Daoy (cell line): ENCODE data around the gene FMNL2. TPM values are rescaled to one million over a fixed set of nuclear protein-coding genes. Genes with fewer than 3 reads are reported as not detected.

Experiments
- DNase-seq: peaks from one replicate; pipeline ENCODE4 v3.0.0-alpha.2; 2015; ENCODE audit warnings: low read depth
- total RNA-seq: library from RNA; depleted of rRNA; stranded (reverse); fragments of >200 nt; shearing (Covaris generic); gene quantifications from 2 replicates; pipeline ENCODE4 v1.2.3, GENCODE V29; 2014; rRNA removed

The FMNL2 gene
- total RNA-seq, 1 experiment from 2014 or later: 29.0 TPM

DNA sequence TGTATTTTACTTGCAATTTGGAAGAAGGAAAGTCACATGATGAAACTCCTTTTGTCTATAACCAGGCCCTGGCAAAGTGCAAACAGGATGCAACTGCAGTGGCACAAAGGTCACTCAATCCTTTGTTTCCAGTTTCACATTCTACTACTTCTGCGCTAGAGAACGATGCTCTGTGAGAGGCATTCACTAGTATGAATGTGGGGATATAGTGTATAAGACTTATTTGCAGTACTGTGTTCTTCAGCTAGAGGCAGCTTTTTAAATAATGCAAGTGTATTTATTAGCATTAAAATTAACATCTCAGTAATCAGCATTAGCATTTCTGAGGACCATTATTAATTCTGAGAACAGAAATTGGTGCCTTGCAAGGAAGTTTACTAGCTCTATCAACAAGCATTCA, 313.4 kb downstream of the FMNL2 start:
- DNase-seq: no peak

DNA sequence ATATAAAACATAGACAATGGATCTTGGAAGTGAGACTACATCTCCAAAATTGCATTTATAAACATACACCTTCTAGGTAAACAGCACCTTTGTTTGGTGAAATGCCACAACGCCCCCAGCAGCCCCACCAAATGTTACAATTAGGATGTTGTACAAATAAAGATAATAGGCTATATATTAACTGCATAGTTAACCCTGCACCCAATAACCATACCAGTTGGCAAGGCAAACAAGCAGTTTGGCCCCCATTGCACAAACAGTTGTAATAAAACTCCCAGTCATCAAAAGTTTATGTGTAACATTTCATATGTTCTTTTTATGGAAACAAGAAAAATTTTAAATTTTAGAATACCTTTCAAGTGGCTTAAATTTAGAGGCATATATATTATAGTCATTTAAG, 315.0 kb downstream of the FMNL2 start:
- no peak for DNase-seq

DNA sequence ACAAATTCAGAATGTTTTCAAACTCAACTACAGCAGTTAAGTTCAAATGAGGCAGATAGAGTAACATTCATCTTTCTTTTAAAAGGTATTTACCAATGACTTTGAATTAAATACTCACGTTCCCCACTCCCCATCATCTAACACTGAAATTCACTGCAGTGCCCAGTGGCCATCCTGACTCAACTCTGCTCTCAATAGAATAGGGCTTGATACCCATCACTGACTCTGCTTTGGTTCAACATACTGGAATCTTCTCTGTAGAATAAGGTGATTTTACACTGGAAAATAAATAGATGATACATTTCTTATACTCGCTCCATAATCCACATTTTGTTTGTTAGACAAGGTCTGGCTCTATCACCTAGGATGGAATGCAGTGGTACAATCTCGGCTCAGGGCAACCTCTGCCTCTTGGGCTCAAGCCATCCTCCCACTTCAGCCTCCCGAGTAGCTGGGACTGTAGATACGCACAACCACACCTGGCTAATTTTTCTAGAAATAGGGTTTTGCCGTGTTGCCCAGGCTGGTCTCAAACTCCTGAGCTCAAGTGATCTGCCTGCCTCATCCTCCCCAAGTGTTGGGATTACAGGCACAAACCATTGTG, 315.9 kb downstream of the FMNL2 start:
- no peak for DNase-seq

DNA sequence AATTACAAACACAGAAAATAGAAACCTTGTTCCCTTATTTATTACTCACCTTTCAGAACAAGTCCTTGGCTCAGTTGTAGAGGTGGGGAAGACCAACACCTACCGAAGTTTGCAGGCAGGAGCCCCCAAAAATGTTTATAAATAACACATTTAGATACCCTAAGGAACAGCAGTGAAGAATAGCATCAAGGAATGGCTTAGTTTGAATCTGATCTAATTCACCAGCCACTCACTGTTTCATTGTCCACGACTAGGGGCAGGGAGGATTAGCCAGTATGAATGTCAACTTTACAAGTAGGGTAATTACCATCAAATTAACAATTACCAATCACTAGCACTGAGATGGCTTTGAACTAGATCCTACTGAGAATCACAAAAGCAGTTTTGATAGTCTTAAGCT, 316.9 kb downstream of the FMNL2 start:
- no peak for DNase-seq

DNA sequence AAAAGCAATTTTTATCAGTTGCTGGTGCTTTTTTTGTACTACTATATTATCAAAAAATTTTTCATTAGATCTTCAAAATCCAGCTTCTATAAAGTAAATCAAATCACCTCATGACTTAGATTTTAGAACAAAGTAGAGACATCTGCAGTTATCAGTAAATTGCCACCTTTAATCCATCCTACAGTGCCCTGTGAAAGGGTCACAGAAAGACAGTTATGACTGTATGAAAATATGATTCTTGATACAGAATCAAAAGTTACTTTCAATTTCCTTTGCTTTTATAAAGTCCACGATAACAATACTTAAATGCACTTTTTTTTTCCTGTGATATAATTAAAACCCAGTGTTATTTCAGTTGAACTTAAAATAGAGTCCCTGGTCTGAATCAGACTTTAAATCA, 320.9 kb downstream of the FMNL2 start:
- DNase-seq: no peak

DNA sequence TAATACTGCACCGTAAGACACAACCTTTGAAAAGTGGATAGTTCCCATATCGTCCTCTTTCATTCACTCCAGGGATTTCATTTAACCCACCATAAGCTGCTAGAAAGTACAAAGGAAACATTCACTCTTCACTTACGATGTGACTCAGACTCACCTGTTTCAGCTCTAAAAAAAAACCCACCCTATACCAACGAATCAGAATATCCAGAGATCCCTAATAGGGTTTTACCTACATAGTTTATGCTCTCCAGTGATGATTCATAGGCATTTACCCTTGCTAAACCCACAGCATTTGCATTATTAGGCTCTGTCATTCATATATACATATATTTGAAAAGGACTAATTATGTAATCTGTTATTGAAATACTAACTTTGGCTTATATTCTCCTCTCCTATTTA, 322.1 kb downstream of the FMNL2 start:
- DNase-seq: no peak

DNA sequence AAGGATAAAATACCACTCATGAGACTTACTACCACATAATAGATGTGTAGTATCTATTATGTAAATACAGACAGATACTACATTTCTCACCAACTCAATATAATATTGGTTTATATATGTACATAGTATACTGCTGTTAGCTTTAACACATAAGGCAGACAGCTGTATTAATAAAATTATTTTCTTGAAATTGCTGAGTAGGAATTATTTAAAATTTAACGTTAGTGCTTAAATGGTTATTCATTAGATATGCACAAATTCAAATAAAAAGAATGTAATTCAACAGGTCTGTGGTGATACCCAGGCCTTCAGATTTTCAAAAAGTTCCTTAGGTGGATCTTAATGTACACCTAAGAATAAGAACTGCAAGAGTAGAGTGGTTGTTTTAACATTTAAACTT, 323.2 kb downstream of the FMNL2 start:
- no peak for DNase-seq

DNA sequence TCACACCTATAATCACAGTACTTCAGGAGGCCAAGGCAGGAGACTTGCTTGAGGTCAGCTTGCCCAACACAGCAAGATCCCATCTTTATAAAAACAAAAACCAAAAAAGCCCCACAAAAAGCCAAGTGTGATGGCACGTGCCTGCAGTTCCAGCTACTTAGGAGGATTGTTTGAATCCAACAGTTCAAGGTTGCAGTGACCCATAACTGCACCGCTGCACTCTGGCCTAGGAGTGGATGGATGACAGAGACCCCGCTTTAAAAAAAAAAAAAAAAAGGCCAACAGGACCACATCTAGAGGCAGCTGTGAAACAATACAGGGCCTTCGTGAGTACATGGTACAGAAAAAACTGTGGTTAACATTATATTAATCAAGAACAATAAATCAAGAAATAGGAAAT, 326.1 kb downstream of the FMNL2 start:
- DNase-seq: no peak

DNA sequence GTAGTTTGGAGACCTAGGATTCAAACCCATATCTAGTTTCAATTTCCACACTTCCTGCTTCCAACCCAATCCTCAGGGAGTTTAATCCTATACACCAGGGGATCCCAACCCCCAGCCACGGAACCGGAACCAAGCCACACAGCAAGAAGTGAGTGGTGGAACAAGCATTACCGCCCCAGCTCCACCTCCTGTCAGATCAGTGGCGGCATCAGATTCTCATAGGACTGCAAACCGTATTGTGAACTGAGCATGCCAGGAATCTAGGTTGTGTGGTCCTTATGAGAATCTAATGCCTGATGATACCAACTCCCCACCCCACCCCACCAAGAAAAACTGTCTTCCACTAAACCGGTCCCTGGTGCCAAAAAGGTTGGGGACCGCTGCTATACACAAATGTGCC, 329.8 kb downstream of the FMNL2 start:
- DNase-seq: no peak

DNA sequence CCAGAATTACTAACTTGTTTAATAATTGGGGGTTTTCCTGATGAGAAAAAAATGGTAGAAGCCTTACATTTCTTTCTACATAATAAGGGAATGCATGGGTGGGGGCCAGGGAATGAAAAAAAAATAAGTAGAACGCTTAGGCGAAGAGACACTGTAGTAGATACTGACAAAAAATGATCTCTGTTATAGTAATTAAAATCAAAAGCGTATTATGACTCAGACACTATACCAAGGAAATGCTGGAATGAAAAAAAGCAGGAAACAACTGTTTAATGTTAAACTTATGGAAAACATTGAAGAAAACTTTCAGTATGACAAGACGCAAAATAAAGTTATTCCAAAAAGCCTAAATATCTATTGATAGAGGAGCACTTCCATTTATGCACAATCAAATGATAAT, 339.4 kb downstream of the FMNL2 start:
- DNase-seq: no peak

DNA sequence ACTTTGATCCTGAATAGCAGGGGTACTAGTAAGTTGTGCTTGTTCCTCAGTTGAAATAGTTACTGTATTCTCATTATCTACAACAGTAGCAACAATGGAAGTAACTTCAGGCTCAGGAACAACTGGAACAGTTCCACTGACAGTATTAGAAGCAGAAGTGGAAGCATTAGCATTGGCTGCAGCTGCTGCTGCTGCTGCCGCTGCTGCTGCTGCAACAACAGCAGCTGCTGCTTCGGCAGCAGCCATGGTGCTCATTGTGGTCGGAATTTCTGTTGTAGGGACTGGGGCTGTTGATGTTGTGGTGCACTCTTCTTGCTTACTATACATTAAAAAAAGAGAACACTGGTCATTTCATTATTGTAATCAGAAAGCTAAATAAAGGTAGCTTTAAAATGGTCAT, 341.5 kb downstream of the FMNL2 start:
- no peak for DNase-seq

DNA sequence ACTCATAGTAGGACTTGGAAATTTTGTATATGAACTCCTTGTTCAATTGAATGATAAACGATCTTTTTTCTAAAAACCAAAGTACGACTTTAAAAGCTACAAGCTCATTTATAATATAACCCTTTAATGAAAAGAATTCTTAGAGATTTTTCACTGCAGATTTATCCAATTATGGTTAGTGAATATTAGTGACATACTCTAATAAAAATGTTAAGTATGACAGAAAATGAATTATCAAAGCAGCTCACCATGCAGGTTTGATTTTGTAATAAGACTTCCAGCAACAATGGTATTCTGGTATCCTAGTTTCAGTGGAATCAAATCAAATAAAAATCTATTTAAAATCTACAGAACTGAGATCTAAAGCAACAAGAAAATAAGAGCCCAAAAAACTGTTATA, 343.8 kb downstream of the FMNL2 start:
- DNase-seq: no peak

DNA sequence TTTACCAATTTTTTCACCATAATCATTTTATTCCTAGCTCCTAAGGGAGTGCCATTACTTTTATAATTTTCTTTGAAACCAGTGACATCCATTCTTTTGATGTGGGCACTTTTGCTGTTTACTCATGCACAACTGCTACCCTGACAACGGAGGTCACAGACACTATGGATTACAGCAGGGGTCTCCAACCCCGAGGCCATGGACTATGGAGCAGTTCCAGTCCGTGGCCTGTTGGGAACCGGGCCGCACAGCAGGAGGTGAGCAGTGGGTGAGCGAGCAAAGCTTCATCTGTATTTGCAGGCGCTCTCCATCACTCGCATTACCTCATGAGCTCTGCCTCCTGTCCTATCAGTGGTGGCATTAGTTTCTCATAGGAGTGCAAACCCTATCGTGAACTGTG, 347.7 kb downstream of the FMNL2 start:
- DNase-seq: no peak

DNA sequence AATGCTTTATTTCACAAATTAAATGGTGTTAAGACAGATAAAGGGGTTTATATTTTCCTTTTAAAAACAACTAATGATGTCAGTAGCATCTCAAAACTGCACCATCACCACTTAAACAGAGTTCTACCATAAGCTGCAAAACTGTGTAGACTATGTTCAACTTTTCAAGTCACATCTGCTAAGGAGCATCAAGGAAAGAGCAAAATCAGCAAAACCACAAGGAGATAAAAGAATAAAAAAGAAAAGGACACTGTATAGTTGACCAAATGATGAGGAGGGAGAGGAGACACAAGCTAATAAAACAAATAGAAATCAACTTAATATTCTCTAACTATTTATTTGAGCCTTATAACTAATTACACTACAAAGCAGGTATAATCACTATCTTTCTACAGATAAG, 348.4 kb downstream of the FMNL2 start:
- no peak for DNase-seq

DNA sequence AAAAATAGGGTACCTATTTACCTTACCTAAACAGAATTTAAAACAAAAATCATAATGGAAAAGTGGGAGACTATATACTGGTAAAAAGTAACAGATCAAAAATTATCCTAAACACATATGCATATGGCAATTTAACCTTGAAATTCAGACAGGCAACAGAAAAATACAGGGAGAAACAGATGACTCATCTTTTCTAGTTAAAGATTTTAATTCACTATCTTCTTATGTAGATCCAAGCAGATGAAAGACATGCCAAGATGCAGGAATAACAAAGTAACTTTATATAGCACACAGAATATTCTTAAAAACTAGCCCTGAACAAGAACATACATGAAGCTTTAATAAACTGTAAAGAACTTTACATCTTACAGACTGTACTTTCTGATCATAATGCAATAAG, 351.3 kb downstream of the FMNL2 start:
- DNase-seq: no peak

DNA sequence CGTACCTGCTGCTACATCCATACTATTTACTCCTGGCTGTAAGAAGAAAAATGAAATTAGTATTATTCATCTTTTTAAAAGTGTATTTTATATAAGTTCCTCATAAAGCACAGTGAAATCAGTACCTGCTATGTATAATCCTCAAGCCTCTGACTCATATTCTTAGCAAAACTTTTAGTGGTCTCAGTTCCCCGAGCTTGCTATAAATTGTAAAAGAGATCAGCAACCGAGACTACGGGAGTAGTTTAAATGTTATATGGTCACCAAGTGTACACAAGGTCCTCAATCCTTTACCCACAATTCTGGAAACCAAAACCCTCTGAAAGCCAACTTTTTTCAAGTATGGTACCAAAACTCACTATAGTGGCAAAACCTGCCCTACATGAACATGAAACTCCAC, 358.1 kb downstream of the FMNL2 start:
- no peak for DNase-seq

DNA sequence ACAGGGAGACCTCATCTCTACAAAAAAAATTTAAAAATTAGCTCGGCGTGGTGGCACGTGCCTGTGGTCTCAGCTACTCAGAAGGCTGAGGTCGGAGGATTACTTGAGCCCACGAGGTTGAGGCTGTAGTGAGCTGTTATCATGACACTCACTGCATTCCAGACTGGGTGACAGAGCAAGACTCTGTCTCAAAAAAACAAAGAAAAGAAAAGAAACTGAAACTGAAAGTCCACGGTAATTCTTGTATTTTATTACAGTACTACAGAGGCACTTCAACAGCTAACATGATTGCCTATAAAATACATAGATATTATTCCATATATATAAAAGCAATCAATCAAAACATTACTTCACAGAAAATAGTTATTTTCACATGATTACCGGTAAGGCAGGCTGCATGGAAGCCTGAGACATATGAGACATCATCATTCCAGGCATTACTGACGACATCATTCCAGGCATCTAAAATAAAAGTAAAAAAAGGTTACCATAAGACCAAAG, 359.2 kb downstream of the FMNL2 start:
- DNase-seq: peak; percentile 88

DNA sequence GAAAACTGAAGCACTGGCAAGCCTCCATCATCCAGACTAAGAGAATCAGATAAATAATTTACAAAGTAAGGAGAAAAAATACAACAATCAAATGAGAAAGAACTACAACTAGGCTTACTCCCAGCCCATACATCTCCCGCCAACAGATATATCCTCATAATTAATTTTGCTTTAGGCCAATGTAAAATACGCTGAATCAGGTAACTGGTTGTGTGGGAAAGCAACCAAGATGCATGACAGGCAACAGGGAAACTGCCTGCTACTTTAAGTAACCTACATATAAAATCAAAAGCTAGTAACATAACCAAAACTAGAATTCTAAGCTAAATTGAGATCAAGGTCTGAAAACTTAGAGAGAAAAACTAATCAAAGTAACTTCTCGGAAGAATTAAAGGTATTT, 360.8 kb downstream of the FMNL2 start:
- no peak for DNase-seq

DNA sequence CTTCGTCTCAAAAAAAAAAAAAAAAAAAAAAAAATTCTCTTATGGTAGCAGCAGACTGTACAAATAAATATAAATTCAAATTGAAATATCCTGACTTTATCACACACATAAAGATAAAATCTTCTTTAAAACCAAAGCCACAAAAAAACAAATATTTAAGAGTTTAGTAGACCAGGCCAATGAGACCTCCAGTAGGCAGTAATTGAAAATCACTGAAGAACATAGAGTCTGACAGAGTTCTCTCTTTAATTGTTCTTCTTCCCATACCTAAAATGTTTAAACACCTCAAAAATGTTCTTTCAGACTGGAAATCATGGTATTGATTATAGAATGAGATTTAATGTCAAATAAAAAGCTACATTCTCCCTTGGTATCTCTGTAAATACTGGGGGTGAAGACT, 361.5 kb downstream of the FMNL2 start:
- no peak for DNase-seq

Other genes starting within 250 kb of the FMNL2 start
- 0.12 and 0.17 TPM in 2 replicates for gene CACNB4, start 236.1 kb upstream of the FMNL2 start, total RNA-seq
- gene STAM2, start 159.4 kb upstream of the FMNL2 start, total RNA-seq: 27.7 and 83.7 TPM in 2 replicates